NCI-H446 treated with DMSO at 0.1 percent for 48 hours (cell line): ENCODE results near the gene NAPSA.

Source experiments
- DNase-seq: peaks from one replicate; lab custom pipeline; 2025; lab: John Stamatoyannopoulos, UW

The NAPSA gene

GRCh38 chr19:50383852-50384684 lies 18.6 kb upstream of the NAPSA start, which contains the start of gene POLD1:
POLD1 (plus strand) TSS chr19:50384347; CDS start chr19:50398852, 14,505 bp downstream.
- peak; percentile 92 for DNase-seq

GRCh38 chr19:50383001-50383851 lies 17.8 kb upstream of the NAPSA start:
- DNase-seq: no peak

- no peak for DNase-seq
Observed at GRCh38 chr19:50381881-50382729, 16.7 kb upstream of the NAPSA start.

- no peak for DNase-seq
Observed at GRCh38 chr19:50380751-50381151, 15.3 kb upstream of the NAPSA start.

GRCh38 chr19:50380137-50380536 lies 14.7 kb upstream of the NAPSA start:
- DNase-seq: no peak

- no peak for DNase-seq
Observed at GRCh38 chr19:50379602-50380001, 14.2 kb upstream of the NAPSA start.

GRCh38 chr19:50378863-50379236 lies 13.4 kb upstream of the NAPSA start:
- DNase-seq: no peak

GRCh38 chr19:50378169-50378862 lies 12.9 kb upstream of the NAPSA start:
- DNase-seq: no peak

- no peak for DNase-seq
Observed at GRCh38 chr19:50377517-50377916, 12.1 kb upstream of the NAPSA start.

GRCh38 chr19:50377051-50377461 lies 11.6 kb upstream of the NAPSA start:
- no peak for DNase-seq

GRCh38 chr19:50376166-50377050 lies 11.0 kb upstream of the NAPSA start, which contains the start of gene NR1H2:
NR1H2 (plus strand) TSS chr19:50376457; CDS start chr19:50377606, 1,149 bp downstream.
- peak; percentile 97 for DNase-seq

- DNase-seq: no peak
Observed at GRCh38 chr19:50371914-50372475, 6.6 kb upstream of the NAPSA start.

- DNase-seq: peak; percentile 33
Observed at GRCh38 chr19:50368649-50369570, 3.5 kb upstream of the NAPSA start.

- DNase-seq: no peak
Observed at GRCh38 chr19:50362656-50363424, 2.6 kb downstream of the NAPSA start.

GRCh38 chr19:50362030-50362412 lies 3.4 kb downstream of the NAPSA start:
- DNase-seq: no peak

GRCh38 chr19:50361290-50362029 lies 4.0 kb downstream of the NAPSA start:
- no peak for DNase-seq

- DNase-seq: no peak
Observed at GRCh38 chr19:50359328-50359818, 6.1 kb downstream of the NAPSA start.
